GM13977 (cell line): ENCODE results near the gene CPED1.

Source experiments
- DNase-seq: peaks from one replicate; pipeline ENCODE4 v3.0.0; 2012; ENCODE audit warnings: low spot score
- CTCF ChIP-seq: IDR thresholded peaks from 2 replicates; pipeline ENCODE4 v1.5.1; 2012; ENCODE audit warnings: mild to moderate bottlenecking, control low read depth; ENCODE audit not compliant: insufficient read depth; ENCODE audit errors: extremely low read depth, missing control alignments
- in situ Hi-C: fragments of 300-500 bp; cut with MboI; formaldehyde crosslinking; loops from one replicate; pipeline ENCODE4 v1.12.0; 2022; ENCODE audit warnings: low sequenced_read_pairs, low pct_unique_long_range_greater_than_20kb, mixed read lengths, inconsistent platforms; ENCODE audit not compliant: unreplicated experiment

The CPED1 gene

GRCh38 chr7:121298831-121299239 is 310.3 kb downstream of the CPED1 start:
- TF ChIP-seq CTCF: no peak
- in situ Hi-C loops: no loop called here
- DNase-seq: no peak

GRCh38 chr7:121300685-121301420 is 312.3 kb downstream of the CPED1 start:
- DNase-seq: no peak
- in situ Hi-C loops: no loop called here
- TF ChIP-seq CTCF: no peak

- DNase-seq: no peak
- TF ChIP-seq CTCF: no peak
- in situ Hi-C loops: no loop called here
Observed at GRCh38 chr7:121301446-121302213, 313.1 kb downstream of the CPED1 start.

DNA sequence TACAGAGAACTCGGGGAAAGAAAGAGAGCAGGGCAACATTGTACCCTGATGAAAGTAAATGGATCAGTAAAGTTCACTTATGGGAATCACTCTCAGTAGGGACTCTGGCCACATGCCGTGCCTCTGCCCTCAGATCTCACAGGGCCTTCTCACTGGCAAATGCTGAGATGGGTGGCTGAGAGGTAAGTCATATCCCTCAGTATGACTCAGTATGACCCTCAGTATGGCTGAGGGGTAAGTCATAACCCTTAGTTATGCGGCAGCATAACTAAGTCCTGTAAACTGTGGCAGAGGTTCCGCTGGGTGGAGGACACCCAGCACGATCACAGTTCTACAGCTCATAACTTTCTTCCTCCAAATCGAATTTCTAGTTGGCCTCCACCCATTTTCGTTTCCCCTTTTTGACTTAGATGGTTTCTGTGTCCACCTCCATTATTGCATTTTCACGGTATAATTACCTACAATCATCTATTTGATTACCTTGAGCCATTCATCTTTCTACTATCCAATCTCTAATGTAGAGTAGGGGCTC is 313.8 kb downstream of the CPED1 start:
- no peak for DNase-seq
- in situ Hi-C loops: no loop called here
- no peak for TF ChIP-seq CTCF

DNA sequence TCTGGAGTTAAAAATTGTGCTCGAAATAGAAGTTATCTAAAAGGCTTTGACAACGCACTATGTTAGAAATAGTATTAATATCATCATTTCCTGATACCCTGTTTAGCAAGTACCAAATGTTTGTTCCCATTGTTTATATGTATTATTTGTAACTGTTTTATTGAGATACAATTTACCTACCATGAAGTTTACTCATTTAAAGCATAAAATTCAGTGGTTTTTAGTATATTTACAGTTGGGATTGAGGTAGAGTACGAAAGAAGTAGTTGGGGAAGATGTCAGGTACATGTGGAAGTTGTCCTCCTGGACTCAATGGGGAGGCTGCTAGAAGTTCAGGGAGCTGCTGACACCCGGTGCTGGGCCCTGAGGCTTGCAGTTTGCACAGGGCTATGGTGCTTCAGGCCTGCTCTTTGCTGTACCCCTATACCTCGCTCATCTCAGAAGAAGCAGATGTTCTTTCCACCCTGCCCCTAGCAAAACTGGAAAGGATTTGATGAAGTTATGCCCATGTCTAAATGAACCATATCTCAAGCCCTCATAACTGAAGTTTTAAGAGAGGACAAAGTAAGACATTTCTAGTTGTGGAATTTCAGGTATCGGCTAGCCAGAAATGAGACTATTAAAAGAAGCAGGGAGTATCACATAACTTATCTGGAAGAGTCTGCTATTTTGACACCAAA is 315.1 kb downstream of the CPED1 start:
- DNase-seq: no peak
- no peak for TF ChIP-seq CTCF
- in situ Hi-C loops: no loop called here

DNA sequence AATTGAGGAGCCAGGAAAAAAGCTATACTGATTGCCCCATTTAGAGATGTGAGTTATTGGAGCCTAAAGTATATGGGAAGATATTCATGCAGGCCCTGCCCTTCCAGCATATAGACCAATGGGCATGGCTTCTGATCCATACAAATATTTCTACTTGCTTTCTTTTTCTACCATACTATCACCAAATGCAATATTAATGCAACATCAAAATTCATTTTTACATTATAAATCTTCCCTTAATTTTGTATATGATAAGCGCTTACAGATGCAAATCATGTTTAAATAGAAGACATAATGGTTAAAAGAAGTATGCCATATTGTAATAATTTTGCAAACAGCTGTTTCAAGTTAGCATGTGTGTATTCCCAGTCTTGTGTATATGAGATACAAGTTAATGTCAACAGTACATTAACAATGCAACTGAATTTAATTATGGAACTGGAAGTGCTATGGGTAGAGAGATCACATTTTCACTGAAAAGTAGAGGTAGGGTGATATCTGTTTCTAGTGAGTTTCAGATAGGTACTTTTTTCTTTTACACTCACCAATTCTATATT is 315.7 kb downstream of the CPED1 start:
- in situ Hi-C loops: no loop called here
- DNase-seq: no peak
- TF ChIP-seq CTCF: no peak
